ENCODE measurements around the gene HUWE1. TPM values are rescaled to one million over a fixed set of nuclear protein-coding genes. Genes with fewer than 3 reads are reported as not detected.

HUWE1 gene
- total RNA-seq, 1 experiment from 2014 or later, result 536 TPM

GRCh38 chrX:53644751-53645150 is 41.8 kb downstream of the HUWE1 start:
- intact Hi-C loops (cut with micrococcal nuclease; ENCODE audit: unreplicated experiment), result no loop called here
- DNase-seq, result no peak
- Histone ChIP-seq H3K36me3 (ENCODE audit: low read depth) (no peaks in the 10 kb centered on the region), H3K4me1 (replicated peaks; ENCODE audit: insufficient read depth) (no peaks in the 10 kb centered on the region), H3K4me2 (no peak overlapping the region), H2AFZ (no peak overlapping the region), H3K79me2 (ENCODE audit: low read depth) (no peaks in the 10 kb centered on the region), H3K27ac (no peak overlapping the region), H3K27me3 (ENCODE audit: insufficient read depth, low read depth) (no peaks in the 10 kb centered on the region), H3K4me3 (no peak overlapping the region), H4K20me1 (ENCODE audit: insufficient read depth) (no peaks in the 10 kb centered on the region), H3K9me3 (ENCODE audit: insufficient read depth, low read depth) (no peaks in the 10 kb centered on the region), H3K9me2 (ENCODE audit: insufficient read depth) (no peaks in the 10 kb centered on the region), H3F3A (ENCODE audit: insufficient read depth, low read depth) (no peaks in the 10 kb centered on the region)
- no TSS peak for BruUV-seq (replicated peaks)
- POLR2A ChIA-PET (ENCODE audit: unreplicated experiment), result no interaction called here
- no peak for TF ChIP-seq CTCF (conservative IDR thresholded peaks at IDR 0.05)
- TF ChIP-seq EZH2 (IDR thresholded peaks at IDR 0.05; ENCODE audit: low read depth), result no peak
- CTCF ChIA-PET, result no interaction called here

DNA sequence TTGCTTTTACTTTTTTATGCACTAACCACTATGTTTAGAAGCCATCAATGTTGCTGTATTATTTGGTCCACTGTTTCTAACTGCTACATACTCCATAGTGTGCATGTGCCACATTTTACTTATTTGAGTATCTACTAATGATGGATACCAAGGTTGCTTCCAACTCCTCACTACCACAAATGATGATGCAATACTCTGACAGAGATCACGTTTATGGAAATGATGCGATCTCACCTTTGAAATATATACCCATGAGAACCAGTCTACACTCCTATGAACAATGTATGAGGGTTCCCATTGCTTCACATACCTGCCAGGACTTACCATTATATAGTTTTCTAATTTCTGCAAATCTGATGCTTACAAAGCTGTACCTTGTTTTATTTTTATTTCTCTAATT is 44.2 kb downstream of the HUWE1 start:
- ChIA-PET CTCF (no interaction called here), POLR2A (ENCODE audit: unreplicated experiment) (no interaction called here)
- no peak for TF ChIP-seq CTCF (conservative IDR thresholded peaks at IDR 0.05)
- no peak for TF ChIP-seq EZH2 (IDR thresholded peaks at IDR 0.05; ENCODE audit: low read depth)

DNA sequence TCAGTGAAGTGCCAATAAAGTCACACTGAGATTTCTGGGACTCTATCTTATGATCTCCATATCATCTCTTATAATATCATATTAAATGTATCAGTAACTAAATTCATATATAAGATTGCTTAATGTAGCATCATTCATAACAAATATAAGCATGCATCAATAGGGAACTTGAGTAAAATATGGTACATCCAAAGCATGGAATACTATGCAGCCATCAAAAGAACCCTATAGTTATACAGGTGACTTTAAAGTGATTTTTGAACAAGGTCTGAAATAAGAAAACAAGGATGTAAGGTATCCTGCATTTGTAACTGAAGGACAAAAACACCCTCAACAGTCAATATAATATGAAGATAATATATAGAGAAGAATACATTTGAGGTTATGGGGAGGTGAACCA is 47.3 kb downstream of the HUWE1 start:
- no peak overlapping the region for H3K27ac ChIP-seq
- no peaks in the 10 kb centered on the region for H3K79me2 ChIP-seq (ENCODE audit: low read depth)
- H3K9me3 ChIP-seq (ENCODE audit: insufficient read depth, low read depth), result no peaks in the 10 kb centered on the region
- H3K4me2 ChIP-seq, result no peak overlapping the region
- ChIA-PET POLR2A (ENCODE audit: unreplicated experiment) (no interaction called here), CTCF (no interaction called here)
- DNase-seq, result no peak
- no peaks in the 10 kb centered on the region for H3K27me3 ChIP-seq (ENCODE audit: insufficient read depth, low read depth)
- no peak overlapping the region for H3K4me3 ChIP-seq
- no peaks in the 10 kb centered on the region for H3F3A ChIP-seq (ENCODE audit: insufficient read depth, low read depth)
- H2AFZ ChIP-seq, result no peak overlapping the region
- TF ChIP-seq EZH2 (IDR thresholded peaks at IDR 0.05; ENCODE audit: low read depth) (no peak), CTCF (conservative IDR thresholded peaks at IDR 0.05) (no peak)
- no TSS peak for BruUV-seq (replicated peaks)
- no peaks in the 10 kb centered on the region for H3K9me2 ChIP-seq (ENCODE audit: insufficient read depth)
- H3K4me1 ChIP-seq (replicated peaks; ENCODE audit: insufficient read depth), result no peaks in the 10 kb centered on the region
- H3K36me3 ChIP-seq (ENCODE audit: low read depth), result no peaks in the 10 kb centered on the region
- no peaks in the 10 kb centered on the region for H4K20me1 ChIP-seq (ENCODE audit: insufficient read depth)
- intact Hi-C loops (cut with micrococcal nuclease; ENCODE audit: unreplicated experiment), result no loop called here

More for the DNA sequence above, 44.2 kb downstream of the HUWE1 start:
- no peaks in the 10 kb centered on the region for H3K4me1 ChIP-seq (replicated peaks; ENCODE audit: insufficient read depth)
- no peaks in the 10 kb centered on the region for H3K27me3 ChIP-seq (ENCODE audit: insufficient read depth, low read depth)
- no peaks in the 10 kb centered on the region for H3F3A ChIP-seq (ENCODE audit: insufficient read depth, low read depth)
- H3K9me2 ChIP-seq (ENCODE audit: insufficient read depth), result no peaks in the 10 kb centered on the region
- no peak overlapping the region for H3K4me3 ChIP-seq
- intact Hi-C loops (cut with micrococcal nuclease; ENCODE audit: unreplicated experiment), result no loop called here
- H4K20me1 ChIP-seq (ENCODE audit: insufficient read depth), result no peaks in the 10 kb centered on the region
- H2AFZ ChIP-seq, result no peak overlapping the region
- no peak overlapping the region for H3K27ac ChIP-seq
- no peak for DNase-seq
- no peaks in the 10 kb centered on the region for H3K79me2 ChIP-seq (ENCODE audit: low read depth)
- BruUV-seq (replicated peaks), result no TSS peak
- H3K4me2 ChIP-seq, result no peak overlapping the region
- H3K36me3 ChIP-seq (ENCODE audit: low read depth), result no peaks in the 10 kb centered on the region
- no peaks in the 10 kb centered on the region for H3K9me3 ChIP-seq (ENCODE audit: insufficient read depth, low read depth)

All from PC-9 (cell line).